SK-N-SH treated with all-trans-retinoic acid at 6 μM for 48 hours (cell line): ENCODE measurements around the gene LILRA1.

Experiments used
- ATAC-seq: fragments of 200-7000 bp; cut with Tn5 transposase; 3 replicates; pipeline ENCODE4 v1.9.1; 2020; ENCODE audit warnings: mild to moderate bottlenecking, moderate library complexity
- ARNTL ChIP-seq: fragments of 450-650 bp; formaldehyde crosslinking; IDR thresholded peaks from 2 replicates; pipeline ENCODE4 v1.5.0; 2020; ENCODE audit warnings: low read depth, mild to moderate bottlenecking, moderate library complexity, borderline replicate concordance
- BACH2 ChIP-seq: fragments of 250-450 bp; sonication (Bioruptor Pico); IDR thresholded peaks from 2 replicates; pipeline ENCODE4 v1.9.0; 2021; ENCODE audit warnings: mild to moderate bottlenecking, borderline replicate concordance
- CREB5 ChIP-seq: fragments of 250-450 bp; sonication (Bioruptor Pico); IDR thresholded peaks from 2 replicates; pipeline ENCODE4 v1.5.1; 2020; ENCODE audit warnings: low read depth, mild to moderate bottlenecking, moderate library complexity
- CSDC2 ChIP-seq: fragments of 250-450 bp; sonication (Bioruptor Pico); IDR thresholded peaks from 2 replicates; pipeline ENCODE4 v1.5.0; 2020; ENCODE audit warnings: mild to moderate bottlenecking, moderate library complexity
- CSRNP3 ChIP-seq: fragments of 250-450 bp; sonication (Bioruptor Pico); IDR thresholded peaks from 2 replicates; pipeline ENCODE4 v1.5.1; 2021; ENCODE audit warnings: mild to moderate bottlenecking, moderate library complexity
- ESRRG ChIP-seq: fragments of 250-450 bp; sonication (Bioruptor Pico); IDR thresholded peaks from 2 replicates; pipeline ENCODE4 v1.6.1; 2021; ENCODE audit warnings: mild to moderate bottlenecking
- GLIS3 ChIP-seq: fragments of 250-450 bp; sonication (Bioruptor Pico); IDR thresholded peaks from 2 replicates; pipeline ENCODE4 v1.5.0; 2020; ENCODE audit warnings: mild to moderate bottlenecking, moderate library complexity
- ISL1 ChIP-seq: fragments of 250-450 bp; sonication (Bioruptor Pico); IDR thresholded peaks from 2 replicates; pipeline ENCODE4 v2.1.2; 2022; ENCODE audit warnings: mild to moderate bottlenecking, moderate library complexity
- OSR1 ChIP-seq: fragments of 250-450 bp; sonication (Bioruptor Pico); IDR thresholded peaks from 2 replicates; pipeline ENCODE4 v1.8.0; 2022; ENCODE audit warnings: moderate library complexity, mild to moderate bottlenecking, inconsistent platforms
- POU6F1 ChIP-seq: fragments of 250-450 bp; sonication (Bioruptor Pico); IDR thresholded peaks from 2 replicates; pipeline ENCODE4 v1.8.0; 2021; ENCODE audit warnings: low read depth, mild to moderate bottlenecking, moderate library complexity, borderline replicate concordance
- PPARA ChIP-seq: fragments of 250-450 bp; sonication (Bioruptor Pico); IDR thresholded peaks from 2 replicates; pipeline ENCODE4 v1.5.0; 2020; ENCODE audit warnings: mild to moderate bottlenecking, borderline replicate concordance
- RARB ChIP-seq: fragments of 250-450 bp; sonication (Bioruptor Pico); IDR thresholded peaks from 2 replicates; pipeline ENCODE4 v1.8.0; 2021; ENCODE audit warnings: mild to moderate bottlenecking, moderate library complexity
- SNAI2 ChIP-seq: fragments of 250-450 bp; sonication (Bioruptor Pico); IDR thresholded peaks from 2 replicates; pipeline ENCODE4 v1.5.0; 2020; ENCODE audit warnings: mild to moderate bottlenecking, moderate library complexity
- TSHZ2 ChIP-seq: fragments of 250-450 bp; sonication (Bioruptor Pico); IDR thresholded peaks from 2 replicates; pipeline ENCODE4 v1.5.0; 2020; ENCODE audit warnings: mild to moderate bottlenecking, moderate library complexity
- ZFP3 ChIP-seq: fragments of 250-450 bp; sonication (Bioruptor Pico); IDR thresholded peaks from 2 replicates; pipeline ENCODE4 v1.5.0; 2020; ENCODE audit warnings: mild to moderate bottlenecking, moderate library complexity
- ZNF565 ChIP-seq: fragments of 450-650 bp; formaldehyde crosslinking; conservative IDR thresholded peaks from 2 replicates; pipeline ENCODE4 v1.5.0; 2020; ENCODE audit warnings: low read depth, mild to moderate bottlenecking, moderate library complexity
- ZNF70 ChIP-seq: fragments of 450-650 bp; formaldehyde crosslinking; IDR thresholded peaks from 2 replicates; pipeline ENCODE4 v1.5.0; 2020; ENCODE audit warnings: mild to moderate bottlenecking, moderate library complexity
- ZNF8 ChIP-seq: fragments of 450-650 bp; formaldehyde crosslinking; IDR thresholded peaks from 2 replicates; pipeline ENCODE4 v1.5.0; 2020; ENCODE audit warnings: mild to moderate bottlenecking, moderate library complexity
- TF ChIP-seq, protein P1 (sequence below): fragments of 250-450 bp; sonication (Bioruptor Pico); IDR thresholded peaks from 2 replicates; pipeline ENCODE4 v1.8.0; 2020; ENCODE audit warnings: mild to moderate bottlenecking, moderate library complexity, borderline replicate concordance

The LILRA1 gene

GRCh38 chr19:54551293-54551692, 42.1 kb upstream of the LILRA1 start:
- no peak for ATAC-seq
- TF ChIP-seq CSDC2 (CRISPR knock-in tag) (no peak), OSR1 (CRISPR knock-in tag) (no peak), ARNTL (CRISPR knock-in tag) (no peak), SNAI2 (CRISPR knock-in tag) (no peak), ZNF70 (CRISPR knock-in tag) (no peak), BACH2 (CRISPR knock-in tag) (no peak), PPARA (CRISPR knock-in tag) (no peak), POU6F1 (no peak)
- TF ChIP-seq, protein P1, sequence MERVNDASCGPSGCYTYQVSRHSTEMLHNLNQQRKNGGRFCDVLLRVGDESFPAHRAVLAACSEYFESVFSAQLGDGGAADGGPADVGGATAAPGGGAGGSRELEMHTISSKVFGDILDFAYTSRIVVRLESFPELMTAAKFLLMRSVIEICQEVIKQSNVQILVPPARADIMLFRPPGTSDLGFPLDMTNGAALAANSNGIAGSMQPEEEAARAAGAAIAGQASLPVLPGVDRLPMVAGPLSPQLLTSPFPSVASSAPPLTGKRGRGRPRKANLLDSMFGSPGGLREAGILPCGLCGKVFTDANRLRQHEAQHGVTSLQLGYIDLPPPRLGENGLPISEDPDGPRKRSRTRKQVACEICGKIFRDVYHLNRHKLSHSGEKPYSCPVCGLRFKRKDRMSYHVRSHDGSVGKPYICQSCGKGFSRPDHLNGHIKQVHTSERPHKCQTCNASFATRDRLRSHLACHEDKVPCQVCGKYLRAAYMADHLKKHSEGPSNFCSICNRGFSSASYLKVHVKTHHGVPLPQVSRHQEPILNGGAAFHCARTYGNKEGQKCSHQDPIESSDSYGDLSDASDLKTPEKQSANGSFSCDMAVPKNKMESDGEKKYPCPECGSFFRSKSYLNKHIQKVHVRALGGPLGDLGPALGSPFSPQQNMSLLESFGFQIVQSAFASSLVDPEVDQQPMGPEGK (CRISPR knock-in tag), result no peak

DNA sequence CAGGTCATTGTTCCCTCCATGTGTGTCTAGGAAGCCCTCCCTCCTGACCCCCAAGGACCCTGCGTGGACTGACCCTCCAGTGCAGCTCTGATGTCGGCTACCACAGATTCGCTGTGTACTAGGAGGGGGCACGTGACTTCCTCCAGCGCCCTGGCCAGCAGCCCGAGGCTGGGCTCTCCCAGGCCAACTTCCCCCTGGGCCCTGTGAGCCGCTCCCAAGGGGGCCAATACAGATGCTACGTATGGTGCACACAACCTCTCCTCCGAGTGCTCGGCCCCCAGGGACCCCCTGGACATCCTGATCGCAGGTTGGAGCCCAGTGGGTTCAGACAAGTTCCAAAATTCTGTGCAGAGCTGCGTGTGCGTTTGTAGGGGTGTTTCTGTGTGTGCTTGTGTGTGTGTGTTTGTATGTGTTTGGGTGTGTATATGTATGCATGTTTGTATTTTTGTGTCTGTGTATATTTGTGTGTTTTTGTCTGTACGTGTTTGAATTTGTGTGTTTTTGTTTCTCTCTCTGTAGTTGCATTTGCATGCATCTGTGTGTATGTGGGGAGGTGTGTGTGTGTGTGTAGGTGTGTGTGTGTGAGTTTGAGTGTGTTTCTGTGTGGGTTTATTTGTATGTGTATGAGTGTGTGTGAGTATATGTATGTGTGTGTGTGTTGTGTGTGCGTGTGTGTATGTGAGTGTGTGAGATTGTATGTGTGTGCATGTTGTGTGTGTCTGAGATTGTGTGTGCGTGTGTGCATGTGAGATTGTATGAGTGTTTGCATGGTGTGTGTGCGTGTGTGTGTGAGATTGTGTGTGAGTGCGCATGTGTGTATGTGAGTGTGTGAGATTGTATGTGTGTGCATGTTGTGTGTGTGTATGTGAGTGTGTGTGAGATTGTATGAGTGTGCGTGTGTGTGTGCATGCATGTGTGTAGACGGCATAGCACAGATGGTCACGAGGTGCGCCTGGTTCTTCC, 41.2 kb upstream of the LILRA1 start:
- no peak for ATAC-seq
- TF ChIP-seq BACH2 (CRISPR knock-in tag) (no peak), ISL1 (no peak), SNAI2 (CRISPR knock-in tag) (no peak)

- TF ChIP-seq ZNF70 (CRISPR knock-in tag), result no peak
- no peak for TF ChIP-seq GLIS3 (CRISPR knock-in tag)
- no peak for TF ChIP-seq RARB (CRISPR knock-in tag)
- no peak for TF ChIP-seq PPARA (CRISPR knock-in tag)
- no peak for TF ChIP-seq ZNF8 (CRISPR knock-in tag)
- no peak for TF ChIP-seq ZFP3 (CRISPR knock-in tag)
- no peak for TF ChIP-seq ZNF565 (CRISPR knock-in tag)
- no peak for TF ChIP-seq CREB5 (CRISPR knock-in tag)
- no peak for TF ChIP-seq POU6F1
- no peak for TF ChIP-seq ESRRG (CRISPR knock-in tag)
- no peak for TF ChIP-seq CSRNP3
- TF ChIP-seq TSHZ2 (CRISPR knock-in tag), result no peak
- no peak for ATAC-seq
These were observed 40.5 kb upstream of the LILRA1 start for GRCh38 chr19:54552913-54553310.
